GM18861 (cell line): ENCODE results near the gene DUSP2.

ENCODE experiments used
- ATAC-seq: cut with Tn5 transposase; IDR thresholded peaks from one replicate; pipeline ENCODE4 v1.9.1; 2021; ENCODE audit not compliant: unreplicated experiment

The DUSP2 gene

GRCh38 chr2:96116424-96116878 lies 28.8 kb downstream of the DUSP2 start, which contains the start of gene ADRA2B:
Gene ADRA2B, minus strand, starts transcription at chr2:96116571. Its CDS starts 422 bp downstream, at chr2:96116149.
- ATAC-seq: peak; percentile 30

GRCh38 chr2:96115631-96116423 lies 29.4 kb downstream of the DUSP2 start:
- no peak for ATAC-seq

- ATAC-seq: no peak
Observed at GRCh38 chr2:96114903-96115581, 30.2 kb downstream of the DUSP2 start.

- ATAC-seq: no peak
Observed at GRCh38 chr2:96114546-96114902, 30.7 kb downstream of the DUSP2 start.

GRCh38 chr2:96113951-96114350 lies 31.3 kb downstream of the DUSP2 start:
- no peak for ATAC-seq

GRCh38 chr2:96113367-96113677 lies 31.9 kb downstream of the DUSP2 start:
- no peak for ATAC-seq

GRCh38 chr2:96112501-96113366 lies 32.5 kb downstream of the DUSP2 start:
- no peak for ATAC-seq

GRCh38 chr2:96111823-96112500 lies 33.3 kb downstream of the DUSP2 start:
- no peak for ATAC-seq

GRCh38 chr2:96111257-96111640 lies 34.0 kb downstream of the DUSP2 start:
- ATAC-seq: no peak

GRCh38 chr2:96110621-96111256 lies 34.5 kb downstream of the DUSP2 start:
- no peak for ATAC-seq

GRCh38 chr2:96109931-96110511 lies 35.2 kb downstream of the DUSP2 start:
- ATAC-seq: no peak

GRCh38 chr2:96109361-96109680 lies 35.9 kb downstream of the DUSP2 start:
- ATAC-seq: no peak

GRCh38 chr2:96108541-96109360 lies 36.5 kb downstream of the DUSP2 start:
- ATAC-seq: no peak

GRCh38 chr2:96108151-96108540 lies 37.1 kb downstream of the DUSP2 start:
- ATAC-seq: no peak

- ATAC-seq: no peak
Observed at GRCh38 chr2:96107708-96108065, 37.6 kb downstream of the DUSP2 start.

GRCh38 chr2:96106991-96107707 lies 38.1 kb downstream of the DUSP2 start:
- no peak for ATAC-seq

- no peak for ATAC-seq
Observed at GRCh38 chr2:96105994-96106715, 39.1 kb downstream of the DUSP2 start.

- no peak for ATAC-seq
Observed at GRCh38 chr2:96105152-96105915, 39.9 kb downstream of the DUSP2 start.
